ENCODE data around the gene SEC23IP. TPM values are rescaled to one million over a fixed set of nuclear protein-coding genes. Genes with fewer than 3 reads are reported as not detected.

The SEC23IP gene
- polyA plus RNA-seq = 1 to 10 TPM; 7.9 to 8.0 TPM

DNA sequence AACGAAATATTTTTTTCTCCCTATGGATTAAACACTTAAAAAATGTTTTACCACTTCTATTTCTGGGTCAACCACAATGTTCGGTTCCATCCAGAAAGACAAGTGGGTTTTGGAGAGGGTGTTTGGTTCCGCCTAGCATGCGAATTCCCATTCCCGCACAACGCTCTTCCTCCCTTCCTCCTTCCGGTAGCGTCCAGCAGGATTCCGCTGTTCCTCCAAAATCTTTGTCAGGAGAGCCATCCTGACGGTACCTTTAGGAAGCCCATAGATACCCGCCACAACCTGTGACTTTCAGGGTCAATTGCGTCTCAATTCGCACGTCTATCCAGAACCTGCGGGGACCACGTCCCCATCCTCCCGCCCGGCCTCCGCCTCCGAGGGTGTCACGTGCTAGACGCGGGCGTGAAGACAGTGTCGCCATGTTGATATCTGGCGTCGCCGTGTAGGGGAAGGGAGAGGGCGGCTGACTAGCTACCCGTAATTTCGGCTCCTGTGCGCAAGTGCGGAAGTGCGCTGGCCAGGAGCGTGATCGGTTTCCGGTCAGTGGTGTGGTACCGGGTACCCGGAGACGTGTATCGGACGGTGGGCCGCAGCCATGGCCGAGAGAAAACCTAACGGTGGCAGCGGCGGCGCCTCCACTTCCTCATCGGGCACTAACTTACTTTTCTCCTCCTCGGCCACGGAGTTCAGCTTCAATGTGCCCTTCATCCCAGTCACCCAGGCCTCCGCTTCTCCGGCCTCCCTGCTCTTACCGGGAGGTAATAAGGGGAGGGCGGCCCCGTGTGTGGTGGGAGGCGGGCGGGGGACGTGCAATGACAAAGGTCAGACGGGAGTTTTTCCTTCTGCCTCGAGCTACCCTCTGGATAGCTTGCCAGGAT is at the start of gene SEC23IP:
Gene SEC23IP (plus strand): TSS at position 543 of the 878 bp plus-strand sequence. CDS start 53 bp downstream, at position 596.
- WGBS, 2 donors = 1% methylated on average over 59 to 61 of the region's 61 CpGs
- Histone ChIP-seq H3K4me3 (ENCODE audit: low read depth in 1 of 2, low read length in 2 of 2) (peak within 1 kb of the TSS; percentile 82 to 98), H3K27me3 (ENCODE audit: control insufficient read depth in 1 of 2, insufficient read depth in 2 of 2, low read length in 2 of 2) (no peaks in the 10 kb centered on the region), H3K4me1 (ENCODE audit: control insufficient read depth in 2 of 2, insufficient read depth in 2 of 2, low read length in 1 of 2) (peaks cover 7 to 11% of the 10 kb centered on the region in 2 donors), H3K9me3 (ENCODE audit: control insufficient read depth in 2 of 2, insufficient read depth in 1 of 2, low read depth in 1 of 2, low read length in 1 of 2) (no peaks in the 10 kb centered on the region), H3K27ac (ENCODE audit: low read depth in 2 of 2, low read length in 1 of 2) (peak within 1 kb of the TSS; percentile 76 to 81), H3K36me3 (ENCODE audit: control insufficient read depth in 2 of 2, insufficient read depth in 2 of 2, low read length in 1 of 2) (no peaks in the 10 kb centered on the region)

- H3K9me3 ChIP-seq (ENCODE audit: control insufficient read depth in 2 of 2, insufficient read depth in 1 of 2, low read depth in 1 of 2, low read length in 1 of 2) = no peaks in the 10 kb centered on the region
- no peaks in the 10 kb centered on the region for H3K27me3 ChIP-seq (ENCODE audit: control insufficient read depth in 1 of 2, insufficient read depth in 2 of 2, low read length in 2 of 2)
- peaks cover 32 to 33% of the 10 kb centered on the region in 2 donors for H3K36me3 ChIP-seq (ENCODE audit: control insufficient read depth in 2 of 2, insufficient read depth in 2 of 2, low read length in 1 of 2)
- no peak overlapping the region for H3K27ac ChIP-seq (ENCODE audit: low read depth in 2 of 2, low read length in 1 of 2)
- H3K4me1 ChIP-seq (ENCODE audit: control insufficient read depth in 2 of 2, insufficient read depth in 2 of 2, low read length in 1 of 2) = no peaks in the 10 kb centered on the region
- no peak overlapping the region for H3K4me3 ChIP-seq (ENCODE audit: low read depth in 1 of 2, low read length in 2 of 2)
- WGBS, 2 donors = 96 to 100% methylated on average over 1 of the region's 1 CpG
These were observed 46.9 kb upstream of the SEC23IP start for GRCh38 chr10:119845656-119846055.

DNA sequence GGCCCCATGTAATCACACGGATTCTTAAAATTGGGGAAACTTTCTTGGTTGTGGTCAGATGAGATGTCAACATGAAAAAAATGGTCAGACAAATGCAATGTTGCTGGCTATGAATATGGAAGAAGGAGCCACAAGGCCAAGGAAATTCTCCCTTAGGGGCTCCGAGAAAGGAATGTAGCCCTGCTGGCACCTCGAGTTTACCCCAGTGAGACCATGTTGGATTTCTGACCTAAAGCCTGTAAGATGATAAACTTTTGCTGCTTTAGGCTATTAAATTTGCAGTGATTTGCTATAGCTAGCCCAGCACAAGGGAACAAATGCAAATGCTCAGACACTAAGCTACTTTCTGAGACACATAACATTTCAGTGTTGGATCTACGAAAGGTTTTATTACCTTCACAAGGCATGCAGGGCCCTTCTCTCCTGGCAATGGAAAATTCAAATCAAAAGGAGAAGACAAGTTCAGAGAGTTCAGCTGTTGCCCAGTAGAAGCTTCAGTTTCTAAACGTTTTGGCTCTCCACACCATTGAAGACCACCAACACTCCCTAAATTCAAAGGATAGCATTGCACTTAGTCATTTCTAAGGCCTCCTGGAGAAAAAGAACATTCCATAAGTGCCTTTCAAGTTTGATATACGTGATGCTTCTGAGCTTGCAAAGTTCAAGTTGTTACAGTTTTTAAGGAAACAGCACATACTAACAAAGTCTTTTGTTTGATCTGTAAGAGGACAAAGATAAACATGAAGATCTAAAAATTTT is 43.3 kb upstream of the SEC23IP start:
- Histone ChIP-seq H3K9me3 (ENCODE audit: control insufficient read depth in 2 of 2, insufficient read depth in 1 of 2, low read depth in 1 of 2, low read length in 1 of 2) (no peaks in the 10 kb centered on the region), H3K27ac (ENCODE audit: low read depth in 2 of 2, low read length in 1 of 2) (no peak overlapping the region), H3K4me3 (ENCODE audit: low read depth in 1 of 2, low read length in 2 of 2) (no peak overlapping the region), H3K27me3 (ENCODE audit: control insufficient read depth in 1 of 2, insufficient read depth in 2 of 2, low read length in 2 of 2) (no peaks in the 10 kb centered on the region), H3K4me1 (ENCODE audit: control insufficient read depth in 2 of 2, insufficient read depth in 2 of 2, low read length in 1 of 2) (no peaks in the 10 kb centered on the region), H3K36me3 (ENCODE audit: control insufficient read depth in 2 of 2, insufficient read depth in 2 of 2, low read length in 1 of 2) (peaks cover 17 to 19% of the 10 kb centered on the region in 2 donors)
- WGBS, 2 donors = 75 to 81% methylated on average over 6 of the region's 6 CpGs

- Histone ChIP-seq H3K4me3 (ENCODE audit: low read depth in 1 of 2, low read length in 2 of 2) (no peak overlapping the region), H3K27me3 (ENCODE audit: control insufficient read depth in 1 of 2, insufficient read depth in 2 of 2, low read length in 2 of 2) (no peaks in the 10 kb centered on the region), H3K27ac (ENCODE audit: low read depth in 2 of 2, low read length in 1 of 2) (no peak overlapping the region), H3K36me3 (ENCODE audit: control insufficient read depth in 2 of 2, insufficient read depth in 2 of 2, low read length in 1 of 2) (peaks cover 11 to 12% of the 10 kb centered on the region in 2 donors), H3K9me3 (ENCODE audit: control insufficient read depth in 2 of 2, insufficient read depth in 1 of 2, low read depth in 1 of 2, low read length in 1 of 2) (no peaks in the 10 kb centered on the region), H3K4me1 (ENCODE audit: control insufficient read depth in 2 of 2, insufficient read depth in 2 of 2, low read length in 1 of 2) (no peaks in the 10 kb centered on the region)
- 91 to 96% methylated on average over 3 of the region's 3 CpGs for WGBS, 2 donors
These were observed 42.6 kb upstream of the SEC23IP start for GRCh38 chr10:119849944-119850343.

DNA sequence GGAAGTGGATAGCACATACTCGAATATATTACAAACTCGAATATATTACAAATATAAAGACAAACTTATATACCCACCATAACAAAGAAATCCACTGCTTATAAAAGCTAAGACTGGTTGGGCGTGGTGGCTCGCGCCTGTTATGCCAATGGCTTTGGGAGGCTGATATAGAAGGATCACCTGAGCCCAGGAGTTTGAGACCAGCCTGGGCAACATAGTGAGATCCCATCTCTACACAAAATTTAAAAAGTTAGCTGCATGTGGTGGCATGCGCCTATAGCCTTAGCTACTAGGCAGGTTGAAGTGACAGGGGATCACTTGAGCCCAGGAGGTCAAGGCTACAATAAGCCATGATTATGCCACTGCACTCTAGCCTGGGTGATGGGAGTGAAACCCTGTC is 40.3 kb upstream of the SEC23IP start:
- Histone ChIP-seq H3K27me3 (ENCODE audit: control insufficient read depth in 1 of 2, insufficient read depth in 2 of 2, low read length in 2 of 2) (no peaks in the 10 kb centered on the region), H3K4me3 (ENCODE audit: low read depth in 1 of 2, low read length in 2 of 2) (no peak overlapping the region), H3K36me3 (ENCODE audit: control insufficient read depth in 2 of 2, insufficient read depth in 2 of 2, low read length in 1 of 2) (peaks cover 7 to 14% of the 10 kb centered on the region in 2 donors), H3K27ac (ENCODE audit: low read depth in 2 of 2, low read length in 1 of 2) (no peak overlapping the region), H3K9me3 (ENCODE audit: control insufficient read depth in 2 of 2, insufficient read depth in 1 of 2, low read depth in 1 of 2, low read length in 1 of 2) (no peaks in the 10 kb centered on the region), H3K4me1 (ENCODE audit: control insufficient read depth in 2 of 2, insufficient read depth in 2 of 2, low read length in 1 of 2) (no peaks in the 10 kb centered on the region)
- WGBS, 2 donors = 95% methylated on average over 6 of the region's 6 CpGs

GRCh38 chr10:119852822-119853221 is 39.7 kb upstream of the SEC23IP start:
- H3K36me3 ChIP-seq (ENCODE audit: control insufficient read depth in 2 of 2, insufficient read depth in 2 of 2, low read length in 1 of 2) = peaks cover 7 to 14% of the 10 kb centered on the region in 2 donors
- WGBS, 2 donors = 81 to 95% methylated on average over 6 of the region's 6 CpGs

GRCh38 chr10:119853574-119853973 is 39.0 kb upstream of the SEC23IP start:
- H3K9me3 ChIP-seq (ENCODE audit: control insufficient read depth in 2 of 2, insufficient read depth in 1 of 2, low read depth in 1 of 2, low read length in 1 of 2) = no peaks in the 10 kb centered on the region
- H3K36me3 ChIP-seq (ENCODE audit: control insufficient read depth in 2 of 2, insufficient read depth in 2 of 2, low read length in 1 of 2) = peaks cover 7 to 12% of the 10 kb centered on the region in 2 donors
- no peak overlapping the region for H3K27ac ChIP-seq (ENCODE audit: low read depth in 2 of 2, low read length in 1 of 2)
- no peaks in the 10 kb centered on the region for H3K4me1 ChIP-seq (ENCODE audit: control insufficient read depth in 2 of 2, insufficient read depth in 2 of 2, low read length in 1 of 2)
- WGBS, 2 donors = 80% methylated on average over 1 of the region's 1 CpG
- no peak overlapping the region for H3K4me3 ChIP-seq (ENCODE audit: low read depth in 1 of 2, low read length in 2 of 2)
- H3K27me3 ChIP-seq (ENCODE audit: control insufficient read depth in 1 of 2, insufficient read depth in 2 of 2, low read length in 2 of 2) = no peaks in the 10 kb centered on the region

More at GRCh38 chr10:119852822-119853221, 39.7 kb upstream of the SEC23IP start:
- H3K9me3 ChIP-seq (ENCODE audit: control insufficient read depth in 2 of 2, insufficient read depth in 1 of 2, low read depth in 1 of 2, low read length in 1 of 2) = no peaks in the 10 kb centered on the region
- H3K4me1 ChIP-seq (ENCODE audit: control insufficient read depth in 2 of 2, insufficient read depth in 2 of 2, low read length in 1 of 2) = no peaks in the 10 kb centered on the region
- no peaks in the 10 kb centered on the region for H3K27me3 ChIP-seq (ENCODE audit: control insufficient read depth in 1 of 2, insufficient read depth in 2 of 2, low read length in 2 of 2)
- no peak overlapping the region for H3K27ac ChIP-seq (ENCODE audit: low read depth in 2 of 2, low read length in 1 of 2)
- H3K4me3 ChIP-seq (ENCODE audit: low read depth in 1 of 2, low read length in 2 of 2) = no peak overlapping the region

- Histone ChIP-seq H3K36me3 (ENCODE audit: control insufficient read depth in 2 of 2, insufficient read depth in 2 of 2, low read length in 1 of 2) (peaks cover 2% of the 10 kb centered on the region in 2 donors), H3K27me3 (ENCODE audit: control insufficient read depth in 1 of 2, insufficient read depth in 2 of 2, low read length in 2 of 2) (no peaks in the 10 kb centered on the region), H3K9me3 (ENCODE audit: control insufficient read depth in 2 of 2, insufficient read depth in 1 of 2, low read depth in 1 of 2, low read length in 1 of 2) (no peaks in the 10 kb centered on the region), H3K27ac (ENCODE audit: low read depth in 2 of 2, low read length in 1 of 2) (no peak overlapping the region), H3K4me3 (ENCODE audit: low read depth in 1 of 2, low read length in 2 of 2) (no peak overlapping the region), H3K4me1 (ENCODE audit: control insufficient read depth in 2 of 2, insufficient read depth in 2 of 2, low read length in 1 of 2) (no peaks in the 10 kb centered on the region)
- 50 to 57% methylated on average over 1 of the region's 1 CpG for WGBS, 2 donors
These were observed 34.5 kb upstream of the SEC23IP start for GRCh38 chr10:119858063-119858462.

GRCh38 chr10:119859420-119860258 is 32.9 kb upstream of the SEC23IP start:
- 60 to 69% methylated on average over 1 of the region's 1 CpG for WGBS, 2 donors
- Histone ChIP-seq H3K4me1 (ENCODE audit: control insufficient read depth in 2 of 2, insufficient read depth in 2 of 2, low read length in 1 of 2) (no peaks in the 10 kb centered on the region), H3K4me3 (ENCODE audit: low read depth in 1 of 2, low read length in 2 of 2) (no peak overlapping the region), H3K27me3 (ENCODE audit: control insufficient read depth in 1 of 2, insufficient read depth in 2 of 2, low read length in 2 of 2) (no peaks in the 10 kb centered on the region), H3K27ac (ENCODE audit: low read depth in 2 of 2, low read length in 1 of 2) (no peak overlapping the region), H3K36me3 (ENCODE audit: control insufficient read depth in 2 of 2, insufficient read depth in 2 of 2, low read length in 1 of 2) (peaks cover 0 to 2% of the 10 kb centered on the region in 2 donors), H3K9me3 (ENCODE audit: control insufficient read depth in 2 of 2, insufficient read depth in 1 of 2, low read depth in 1 of 2, low read length in 1 of 2) (no peaks in the 10 kb centered on the region)
